ENCODE results near the gene CCDC187.

Gene CCDC187

DNA sequence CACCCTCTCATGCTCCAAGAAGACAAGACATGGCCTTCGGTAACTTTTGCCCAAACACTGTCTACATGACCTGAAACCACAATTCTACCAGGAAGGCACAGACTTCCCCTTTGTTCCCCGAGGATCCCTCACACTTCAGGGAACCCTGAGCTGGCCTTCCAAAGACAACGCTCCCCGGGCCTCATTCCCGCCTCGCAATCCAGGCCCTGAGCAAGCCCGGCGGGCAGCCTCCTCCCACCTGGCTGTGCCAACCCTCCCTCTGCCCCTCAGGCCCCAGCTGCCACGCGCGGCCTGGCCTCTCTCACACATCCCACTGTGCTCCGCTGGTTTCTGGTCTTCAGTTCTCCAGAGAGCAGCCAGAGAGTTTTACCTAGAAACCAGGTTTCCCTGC, 65.6 kb downstream of the CCDC187 start:
- TF ChIP-seq TAF1 (IDR thresholded peaks at IDR 0.05; ENCODE audit: borderline replicate concordance, insufficient read depth, low read length), result no peak

DNA sequence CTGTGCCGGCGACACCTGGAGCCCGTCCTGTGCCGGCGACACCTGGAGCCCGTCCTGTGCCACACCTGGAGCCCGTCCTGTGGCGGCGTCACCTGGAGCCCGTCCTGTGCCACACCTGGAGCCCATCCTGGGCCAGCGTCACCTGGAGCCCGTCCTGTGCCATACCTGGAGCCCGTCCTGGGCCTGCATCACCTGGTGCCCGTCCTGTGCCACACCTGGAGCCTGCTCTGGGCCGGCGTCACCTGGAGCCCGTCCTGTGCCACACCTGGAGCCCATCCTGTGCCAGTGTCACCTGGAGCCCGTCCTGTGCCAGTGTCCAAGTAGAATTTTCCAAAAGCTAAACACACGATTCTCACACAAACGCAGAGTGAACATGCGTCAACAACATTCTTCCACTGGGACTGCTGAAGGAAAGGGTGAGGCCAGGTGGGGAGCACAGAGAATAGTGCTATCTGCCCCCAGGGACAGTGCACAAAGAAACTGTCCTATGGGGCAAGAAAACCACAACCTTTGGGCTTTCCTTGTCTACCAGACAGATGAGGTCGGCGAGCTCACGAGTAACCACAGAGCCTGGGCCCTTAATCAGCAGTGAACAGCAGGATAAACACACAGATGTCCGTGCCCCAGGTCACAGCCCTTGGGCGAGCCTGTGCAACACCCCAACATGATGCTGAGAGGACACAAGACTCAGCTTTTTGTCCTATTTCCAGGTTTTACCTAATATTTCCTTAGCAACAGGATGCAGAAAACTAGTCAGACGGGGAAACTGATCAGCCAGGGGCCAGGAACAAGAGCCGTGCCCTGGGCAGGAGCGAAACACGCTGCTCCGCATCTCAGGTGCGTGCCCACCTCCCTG, 66.2 kb downstream of the CCDC187 start:
- no peak for TF ChIP-seq POLR2AphosphoS5 (IDR thresholded peaks at IDR 0.05; ENCODE audit: low read depth, low read length)
- no peak for TF ChIP-seq REST (IDR thresholded peaks at IDR 0.05; ENCODE audit: insufficient read depth in 1 of 2, low read depth in 2 of 2, low read length in 2 of 2)
- TF ChIP-seq SIN3A (IDR thresholded peaks at IDR 0.05; ENCODE audit: borderline replicate concordance, insufficient read depth, low read length), result no peak
- TF ChIP-seq FOXP2 (optimal IDR thresholded peaks at IDR 0.05; ENCODE audit: borderline replicate concordance, extremely low read depth, extremely low read length, insufficient read depth), result no peak
- TF ChIP-seq TAF1 (IDR thresholded peaks at IDR 0.05; ENCODE audit: borderline replicate concordance, insufficient read depth, low read length), result no peak

DNA sequence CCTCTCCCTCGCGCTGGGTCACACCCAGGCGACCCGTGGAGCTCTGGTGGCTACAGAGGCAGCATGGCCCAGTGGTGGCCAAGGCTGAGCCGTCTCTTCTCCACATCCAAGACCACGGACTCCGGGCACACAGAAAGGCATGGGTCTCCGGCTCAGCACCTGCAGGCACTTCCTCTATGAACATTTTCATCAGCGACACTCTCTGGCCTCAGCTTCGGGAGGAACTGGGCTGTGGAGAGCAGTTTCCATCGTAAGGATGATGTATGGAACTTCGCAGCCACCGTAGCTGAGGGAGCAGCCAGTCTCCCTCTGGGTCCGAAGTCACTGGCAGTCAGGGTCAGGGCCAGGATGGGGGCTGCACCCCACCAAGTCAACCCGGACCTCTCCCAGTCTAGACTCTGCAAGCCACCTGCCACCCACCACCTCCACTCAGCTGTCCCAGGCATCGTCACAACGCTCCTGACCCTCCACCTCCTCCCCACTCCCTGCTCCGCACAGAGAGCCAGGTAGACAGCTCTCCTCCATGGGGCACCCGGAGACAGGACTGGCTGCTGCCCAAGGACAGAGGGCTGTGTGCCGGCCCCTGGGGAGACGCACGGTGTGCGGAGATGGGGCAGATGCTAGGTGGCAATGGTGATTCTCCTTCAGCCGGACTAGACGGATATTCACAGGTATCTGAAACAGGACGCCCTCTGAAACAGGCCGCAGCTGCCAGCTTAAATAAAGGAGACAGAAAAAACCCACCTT, 68.0 kb downstream of the CCDC187 start:
- TF ChIP-seq FOXP2 (optimal IDR thresholded peaks at IDR 0.05; ENCODE audit: borderline replicate concordance, extremely low read depth, extremely low read length, insufficient read depth) (no peak), TAF1 (IDR thresholded peaks at IDR 0.05; ENCODE audit: borderline replicate concordance, insufficient read depth, low read length) (no peak), REST (IDR thresholded peaks at IDR 0.05; ENCODE audit: insufficient read depth in 1 of 2, low read depth in 2 of 2, low read length in 2 of 2) (no peak), SIN3A (IDR thresholded peaks at IDR 0.05; ENCODE audit: borderline replicate concordance, insufficient read depth, low read length) (no peak), POLR2AphosphoS5 (IDR thresholded peaks at IDR 0.05; ENCODE audit: low read depth, low read length) (no peak)

DNA sequence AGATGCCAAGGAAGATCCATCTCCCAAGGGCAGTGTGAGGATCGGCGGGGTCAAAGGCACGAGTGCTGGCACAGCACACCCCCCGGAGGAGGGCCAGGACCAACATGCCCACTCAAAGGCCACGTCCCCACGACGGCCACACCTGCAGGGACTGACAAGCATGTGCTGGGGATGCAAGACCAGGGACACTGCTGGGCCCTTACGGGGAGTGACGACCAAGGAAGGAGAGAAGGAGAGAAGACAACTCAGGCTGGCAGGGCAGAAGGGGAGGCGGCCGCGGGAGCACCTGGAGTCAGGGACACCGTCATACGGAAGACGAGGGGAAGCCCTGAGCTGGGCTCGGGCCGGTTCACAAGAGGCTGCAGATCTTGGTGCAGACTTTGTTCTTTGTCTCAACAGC, 68.7 kb downstream of the CCDC187 start:
- TF ChIP-seq SIN3A (IDR thresholded peaks at IDR 0.05; ENCODE audit: borderline replicate concordance, insufficient read depth, low read length) (no peak), REST (IDR thresholded peaks at IDR 0.05; ENCODE audit: insufficient read depth in 1 of 2, low read depth in 2 of 2, low read length in 2 of 2) (no peak), FOXP2 (optimal IDR thresholded peaks at IDR 0.05; ENCODE audit: borderline replicate concordance, extremely low read depth, extremely low read length, insufficient read depth) (no peak), TAF1 (IDR thresholded peaks at IDR 0.05; ENCODE audit: borderline replicate concordance, insufficient read depth, low read length) (no peak), POLR2AphosphoS5 (IDR thresholded peaks at IDR 0.05; ENCODE audit: low read depth, low read length) (no peak)

DNA sequence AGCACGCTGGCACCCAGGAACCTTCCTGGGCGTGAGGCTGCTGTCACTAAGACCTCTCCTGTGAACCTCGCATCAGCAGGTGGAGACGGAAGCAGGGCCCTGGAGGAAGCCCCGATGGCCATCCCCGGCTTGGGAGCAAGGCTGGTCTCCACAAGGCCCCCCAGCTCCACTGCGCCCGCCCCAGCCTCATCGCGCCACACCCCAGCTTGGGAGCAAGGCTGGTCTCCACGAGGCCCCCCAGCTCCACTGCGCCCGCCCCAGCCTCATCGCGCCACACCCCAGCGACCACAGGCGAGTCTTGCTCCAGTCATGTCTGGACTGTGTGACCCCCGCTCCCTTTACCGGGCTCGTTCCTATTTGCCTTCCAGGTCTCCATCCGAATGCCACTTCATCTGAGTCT, 69.3 kb downstream of the CCDC187 start:
- TF ChIP-seq REST (IDR thresholded peaks at IDR 0.05; ENCODE audit: insufficient read depth in 1 of 2, low read depth in 2 of 2, low read length in 2 of 2), result no peak
- TF ChIP-seq POLR2AphosphoS5 (IDR thresholded peaks at IDR 0.05; ENCODE audit: low read depth, low read length), result no peak
- TF ChIP-seq TAF1 (IDR thresholded peaks at IDR 0.05; ENCODE audit: borderline replicate concordance, insufficient read depth, low read length), result no peak
- no peak for TF ChIP-seq SIN3A (IDR thresholded peaks at IDR 0.05; ENCODE audit: borderline replicate concordance, insufficient read depth, low read length)

All from PFSK-1 (cell line).